ENCODE data around the gene SPATA20. TPM values are rescaled to one million over a fixed set of nuclear protein-coding genes. Genes with fewer than 3 reads are reported as not detected.

Gene SPATA20
- total and polyA plus RNA-seq, 2 of the 13 experiments (the other 11 are each of a cell fraction or from before 2014, with no cell fraction given), result 36.1 to 64.8 TPM

- TF ChIP-seq ZNF773 (CRISPR knock-in tag; IDR thresholded peaks at IDR 0.05; ENCODE audit: borderline replicate concordance) (no peak), SRSF1 (optimal IDR thresholded peaks at IDR 0.05; ENCODE audit: low read depth, low read length) (no peak), MEIS1 (CRISPR knock-in tag; IDR thresholded peaks at IDR 0.05; ENCODE audit: borderline replicate concordance) (no peak)
Observed at GRCh38 chr17:50586421-50587247, 39.7 kb downstream of the SPATA20 start (continued).

- BruUV-seq (replicated peaks), result no TSS peak
- Histone ChIP-seq H3K27ac (ENCODE audit: extremely low read length, insufficient read depth, low read length) (no peak overlapping the region), H2AFZ (ENCODE audit: low read length) (no peak overlapping the region), H3K9me3 (ENCODE audit: low read length) (no peaks in the 10 kb centered on the region), H3K36me3 (replicated peaks in 1 of 2; ENCODE audit: control insufficient read depth in 1 of 2, insufficient read depth in 2 of 2, low read length in 2 of 2) (no peaks in the 10 kb centered on the region), H3K4me1 (ENCODE audit: insufficient read depth, low read length) (peaks cover 21% of the 10 kb centered on the region), H3K4me2 (ENCODE audit: low read depth, low read length) (no peak overlapping the region), H3K4me3 (replicated peaks in 1 of 3; ENCODE audit: insufficient read depth in 1 of 3, low read depth in 2 of 3, low read length in 3 of 3) (no peak overlapping the region), H3K9ac (ENCODE audit: insufficient read depth, low read depth, low read length) (no peak overlapping the region), H4K20me1 (ENCODE audit: insufficient read depth, low read length) (no peaks in the 10 kb centered on the region), H3K27me3 (ENCODE audit: control insufficient read depth in 1 of 2, insufficient read depth in 2 of 2, low read length in 2 of 2) (peaks cover 36 to 96% of the 10 kb centered on the region in 2 experiments), H3K79me2 (ENCODE audit: insufficient read depth, low read length) (no peaks in the 10 kb centered on the region)
- intact Hi-C loops (cut with micrococcal nuclease; ENCODE audit: unreplicated experiment) (no loop called here), in situ Hi-C loops (cut with HindIII; ENCODE audit: extremely low pct_ligation_motif_present, low pct_unique_long_range_greater_than_20kb) (no loop called here)
- TF ChIP-seq DBP (CRISPR knock-in tag; IDR thresholded peaks at IDR 0.05; ENCODE audit: not compliant biosample characterization), result no peak
- TF ChIP-seq ZNF484 (CRISPR knock-in tag; IDR thresholded peaks at IDR 0.05; ENCODE audit: borderline replicate concordance, low read depth), result no peak
- TF ChIP-seq FUBP1 (CRISPR knock-in tag; IDR thresholded peaks at IDR 0.05; ENCODE audit: borderline replicate concordance), result no peak
- no peak for TF ChIP-seq GPN1 (CRISPR knock-in tag; IDR thresholded peaks at IDR 0.05; ENCODE audit: borderline replicate concordance)
- no peak for TF ChIP-seq SALL1 (CRISPR knock-in tag; IDR thresholded peaks at IDR 0.05)
- POLR2A ChIA-PET, result no interaction called here
- CTCF ChIA-PET (ENCODE audit: low intra/inter-chr PET ratio, low total read pairs), result no interaction called here
- no peak for ATAC-seq
- WGBS (ENCODE audit: low lambda C conversion rate), result 44% methylated on average over 8 of the region's 9 CpGs
- no peak for FAIRE-seq
- DNase-seq (ENCODE audit: low spot score), result no peak
Observed at GRCh38 chr17:50587571-50587970, 40.6 kb downstream of the SPATA20 start.

Data from HepG2 (cell line).